NT2/D1 (cell line): Measurements from ENCODE around the gene AANAT.

Source experiments
- YY1 ChIP-seq: IDR thresholded peaks from 2 replicates; pipeline ENCODE4 v1.6.1; 2011; ENCODE audit not compliant: insufficient read length, insufficient read depth
- ZNF274 ChIP-seq: IDR thresholded peaks from 2 replicates; pipeline ENCODE4 v1.6.1; 2011; ENCODE audit warnings: mild to moderate bottlenecking, low read depth, low read length

GRCh38 chr17:76471498-76472257 lies 4.3 kb downstream of the AANAT start:
- TF ChIP-seq ZNF274: no peak
- no peak for TF ChIP-seq YY1
